GM12891 (cell line): ENCODE measurements around the gene ALOX15.
"Not testable (repeated sequence)": the region's sequence is repeated elsewhere in the genome, so short reads cannot be mapped to it uniquely, and the experiment has no call there.

Source experiments
- PAX5 ChIP-seq: IDR thresholded peaks from 2 replicates; pipeline ENCODE4 v1.6.1; 2011; ENCODE audit warnings: low read length, moderate library complexity, mild to moderate bottlenecking; ENCODE audit not compliant: insufficient read depth, severe bottlenecking
- POLR2A ChIP-seq: IDR thresholded peaks from 2 replicates; pipeline ENCODE4 v1.6.1; 2011; ENCODE audit warnings: low read depth, low read length, control low read depth
- POLR2AphosphoS5 ChIP-seq: IDR thresholded peaks from 2 replicates; pipeline ENCODE4 v1.6.1; 2011; ENCODE audit warnings: low read depth, low read length, control low read depth
- POU2F2 ChIP-seq: IDR thresholded peaks from 2 replicates; pipeline ENCODE4 v1.6.1; 2011; ENCODE audit warnings: low read depth, mild to moderate bottlenecking, control low read depth, low read length, moderate library complexity
- SPI1 ChIP-seq: IDR thresholded peaks from 2 replicates; pipeline ENCODE4 v1.6.1; 2011; ENCODE audit warnings: low read depth, low read length, control low read depth
- TAF1 ChIP-seq: IDR thresholded peaks from 2 replicates; pipeline ENCODE4 v1.6.1; 2011; ENCODE audit warnings: low read depth, low read length, control low read depth

DNA sequence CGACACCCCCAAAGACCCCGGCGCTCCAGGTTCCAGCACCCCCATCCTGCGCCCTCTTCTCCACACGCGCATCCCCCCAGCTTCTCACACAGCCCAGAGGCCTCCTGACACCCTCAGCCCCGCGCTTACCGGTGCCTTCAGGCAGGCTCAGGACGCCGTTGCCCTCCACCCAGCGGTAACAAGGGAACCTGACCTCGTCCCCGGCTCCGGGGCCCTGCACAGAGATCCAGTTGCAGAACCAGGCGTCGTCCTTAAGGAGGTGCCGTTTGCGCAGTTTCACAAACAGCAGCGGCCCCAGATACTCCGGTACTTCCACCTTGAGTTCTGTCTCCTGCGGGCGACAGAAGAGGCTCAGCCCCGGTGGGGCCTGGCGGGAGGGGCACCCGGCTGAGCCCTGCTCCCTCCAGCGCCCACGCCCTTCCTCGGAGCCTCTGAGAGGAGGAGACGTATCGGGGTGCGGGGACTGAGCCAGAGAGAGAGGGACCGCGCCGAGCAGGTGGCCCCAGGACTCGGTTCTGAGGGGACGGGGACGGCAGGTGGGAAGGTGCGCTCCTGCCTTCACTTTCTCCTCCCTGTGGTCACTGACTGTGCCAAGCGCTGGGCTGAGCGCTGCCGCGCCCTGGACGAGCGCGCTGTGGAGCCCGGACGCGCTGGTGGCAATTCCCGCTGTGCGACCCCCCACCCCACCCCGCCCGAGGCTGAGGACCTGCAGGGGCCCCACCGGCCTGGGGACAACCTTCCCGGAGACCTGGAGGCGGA lies 2.0 kb downstream of the ALOX15 start:
- not testable (repeated sequence) for TF ChIP-seq TAF1, POLR2A, POU2F2, POLR2AphosphoS5, SPI1, PAX5
